KMS-11 (cell line): ENCODE results near the gene NUP50.

Experiments
- H2AFZ ChIP-seq: fragments of 200-600 bp; sonication (generic); 2 replicates; pipeline ENCODE4 v1.6.1; 2016; ENCODE audit warnings: antibody characterized with exemption, mixed run types, low read depth
- H3K27ac ChIP-seq: fragments of 200-600 bp; sonication (generic); 2 replicates; pipeline ENCODE4 v1.6.1; 2016; ENCODE audit warnings: mild to moderate bottlenecking, mixed run types
- H3K27me3 ChIP-seq: fragments of 200-600 bp; sonication (generic); 2 replicates; pipeline ENCODE4 v1.6.1; 2017; ENCODE audit warnings: mild to moderate bottlenecking, low read depth, mixed run types, moderate library complexity; ENCODE audit not compliant: insufficient read depth
- H3K36me3 ChIP-seq: fragments of 200-600 bp; sonication (generic); 2 replicates; pipeline ENCODE4 v1.6.1; 2017; ENCODE audit warnings: mild to moderate bottlenecking, mixed run types; ENCODE audit not compliant: insufficient read depth
- H3K4me1 ChIP-seq: fragments of 200-600 bp; sonication (generic); 2 replicates; pipeline ENCODE4 v1.6.1; 2016; ENCODE audit warnings: mild to moderate bottlenecking, low read depth, mixed run types; ENCODE audit not compliant: poor library complexity, severe bottlenecking
- H3K4me2 ChIP-seq: fragments of 200-600 bp; sonication (generic); 2 replicates; pipeline ENCODE4 v1.7.0; 2016; ENCODE audit warnings: mild to moderate bottlenecking, mixed run types
- H3K4me3 ChIP-seq: fragments of 200-600 bp; sonication (generic); IDR thresholded peaks from 2 replicates; pipeline ENCODE4 v1.6.1; 2017; ENCODE audit warnings: low read depth, low read length, mixed read lengths; ENCODE audit not compliant: insufficient read depth
- H3K79me2 ChIP-seq: fragments of 200-600 bp; sonication (generic); 2 replicates; pipeline ENCODE4 v1.6.1; 2016; ENCODE audit warnings: low read depth, mixed run types; ENCODE audit not compliant: insufficient read depth
- H3K9ac ChIP-seq: fragments of 200-600 bp; sonication (generic); 2 replicates; pipeline ENCODE4 v1.6.1; 2016; ENCODE audit warnings: mild to moderate bottlenecking, mixed run types
- H4K20me1 ChIP-seq: fragments of 200-600 bp; sonication (generic); 2 replicates; pipeline ENCODE4 v1.6.1; 2016; ENCODE audit warnings: mild to moderate bottlenecking, mixed run types; ENCODE audit not compliant: insufficient read depth
- CTCF ChIP-seq: fragments of 200-600 bp; sonication (generic); conservative IDR thresholded peaks from 2 replicates; pipeline ENCODE4 v1.6.1; 2017; ENCODE audit warnings: low read depth, mild to moderate bottlenecking, antibody characterized with exemption, low read length, moderate library complexity, mixed read lengths

Gene NUP50

GRCh38 chr22:45208993-45209838 is 45.5 kb downstream of the NUP50 start:
- H4K20me1 ChIP-seq, result no peaks in the 10 kb centered on the region
- no peak overlapping the region for H2AFZ ChIP-seq
- TF ChIP-seq CTCF, result peak; percentile 55
- no peak overlapping the region for H3K4me3 ChIP-seq
- no peaks in the 10 kb centered on the region for H3K27me3 ChIP-seq
- H3K4me2 ChIP-seq, result no peak overlapping the region
- no peak overlapping the region for H3K9ac ChIP-seq
- H3K4me1 ChIP-seq, result no peaks in the 10 kb centered on the region
- no peaks in the 10 kb centered on the region for H3K36me3 ChIP-seq
- H3K27ac ChIP-seq, result no peak overlapping the region
- H3K79me2 ChIP-seq, result no peaks in the 10 kb centered on the region

GRCh38 chr22:45210174-45210573 is 46.4 kb downstream of the NUP50 start:
- TF ChIP-seq CTCF, result no peak
- H3K4me2 ChIP-seq, result no peak overlapping the region

DNA sequence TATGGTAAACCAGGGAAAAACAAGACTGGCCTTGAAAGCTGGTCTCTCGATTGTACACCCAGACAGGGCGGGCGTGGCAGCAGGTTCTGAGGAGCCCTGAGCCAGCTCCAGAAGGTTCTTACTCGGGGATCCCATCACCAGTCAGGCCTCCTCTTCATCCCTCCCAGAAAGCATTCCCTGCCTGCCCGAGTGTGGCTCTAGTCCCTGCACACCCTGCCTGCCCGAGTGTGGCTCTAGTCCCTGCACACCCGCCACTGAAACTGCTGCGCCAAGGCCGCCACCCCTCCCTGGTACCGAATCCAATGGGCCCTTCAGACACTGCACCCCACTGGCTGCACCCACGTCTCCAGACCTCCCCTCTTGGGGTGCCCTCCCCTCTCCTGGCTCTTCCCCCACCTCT is 46.9 kb downstream of the NUP50 start:
- Histone ChIP-seq H4K20me1 (no peaks in the 10 kb centered on the region), H3K4me1 (no peaks in the 10 kb centered on the region), H3K79me2 (no peaks in the 10 kb centered on the region), H2AFZ (no peak overlapping the region), H3K27ac (no peak overlapping the region), H3K36me3 (no peaks in the 10 kb centered on the region), H3K27me3 (no peaks in the 10 kb centered on the region), H3K4me3 (no peak overlapping the region), H3K9ac (no peak overlapping the region), H3K4me2 (no peak overlapping the region)
- TF ChIP-seq CTCF, result no peak

More at GRCh38 chr22:45210174-45210573, 46.4 kb downstream of the NUP50 start:
- no peak overlapping the region for H3K4me3 ChIP-seq
- no peaks in the 10 kb centered on the region for H3K27me3 ChIP-seq
- H3K9ac ChIP-seq, result no peak overlapping the region
- H3K36me3 ChIP-seq, result no peaks in the 10 kb centered on the region
- H3K27ac ChIP-seq, result no peak overlapping the region
- no peak overlapping the region for H2AFZ ChIP-seq
- no peaks in the 10 kb centered on the region for H4K20me1 ChIP-seq
- H3K4me1 ChIP-seq, result no peaks in the 10 kb centered on the region
- no peaks in the 10 kb centered on the region for H3K79me2 ChIP-seq

DNA sequence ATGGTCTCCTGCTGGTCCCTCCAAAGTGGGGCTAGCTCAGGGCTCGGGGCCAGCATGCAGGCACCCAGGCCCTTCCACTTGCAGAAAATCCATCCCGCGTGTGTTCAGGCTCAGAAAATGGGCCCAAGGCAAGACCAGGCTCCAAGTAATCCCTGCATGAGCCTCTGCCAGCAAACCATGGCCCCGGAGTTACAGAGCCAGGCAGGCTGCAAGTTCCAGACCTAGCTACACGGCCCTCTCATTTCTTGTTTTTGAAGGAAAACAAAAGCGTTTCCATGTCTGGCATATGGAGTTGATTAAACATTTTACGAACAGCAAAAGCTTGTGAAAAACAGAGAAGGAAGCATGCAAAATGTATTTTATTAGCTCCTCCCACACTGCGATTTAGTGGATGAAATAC is 47.3 kb downstream of the NUP50 start:
- H2AFZ ChIP-seq, result no peak overlapping the region
- H3K36me3 ChIP-seq, result no peaks in the 10 kb centered on the region
- no peak overlapping the region for H3K4me2 ChIP-seq
- H3K27ac ChIP-seq, result no peak overlapping the region
- H4K20me1 ChIP-seq, result no peaks in the 10 kb centered on the region
- no peaks in the 10 kb centered on the region for H3K4me1 ChIP-seq
- H3K4me3 ChIP-seq, result no peak overlapping the region
- no peaks in the 10 kb centered on the region for H3K27me3 ChIP-seq
- no peaks in the 10 kb centered on the region for H3K79me2 ChIP-seq
- H3K9ac ChIP-seq, result no peak overlapping the region
- no peak for TF ChIP-seq CTCF
